ENCODE results near the gene PSD.

The PSD gene

GRCh38 chr10:102425444-102425843 is 6.9 kb upstream of the PSD start:
- Histone ChIP-seq H3K27ac (no peak overlapping the region), H3K27me3 (replicated peaks) (no peaks in the 10 kb centered on the region), H3K36me3 (replicated peaks) (peaks cover 7% of the 10 kb centered on the region), H3K4me3 (ENCODE audit: low read depth, low read length) (no peak overlapping the region)
- in situ Hi-C loops (cut with HindIII; ENCODE audit: low pct_ligation_motif_present, low sequenced_read_pairs), result no loop called here
- no peak for DNase-seq
- TF ChIP-seq, protein P1, sequence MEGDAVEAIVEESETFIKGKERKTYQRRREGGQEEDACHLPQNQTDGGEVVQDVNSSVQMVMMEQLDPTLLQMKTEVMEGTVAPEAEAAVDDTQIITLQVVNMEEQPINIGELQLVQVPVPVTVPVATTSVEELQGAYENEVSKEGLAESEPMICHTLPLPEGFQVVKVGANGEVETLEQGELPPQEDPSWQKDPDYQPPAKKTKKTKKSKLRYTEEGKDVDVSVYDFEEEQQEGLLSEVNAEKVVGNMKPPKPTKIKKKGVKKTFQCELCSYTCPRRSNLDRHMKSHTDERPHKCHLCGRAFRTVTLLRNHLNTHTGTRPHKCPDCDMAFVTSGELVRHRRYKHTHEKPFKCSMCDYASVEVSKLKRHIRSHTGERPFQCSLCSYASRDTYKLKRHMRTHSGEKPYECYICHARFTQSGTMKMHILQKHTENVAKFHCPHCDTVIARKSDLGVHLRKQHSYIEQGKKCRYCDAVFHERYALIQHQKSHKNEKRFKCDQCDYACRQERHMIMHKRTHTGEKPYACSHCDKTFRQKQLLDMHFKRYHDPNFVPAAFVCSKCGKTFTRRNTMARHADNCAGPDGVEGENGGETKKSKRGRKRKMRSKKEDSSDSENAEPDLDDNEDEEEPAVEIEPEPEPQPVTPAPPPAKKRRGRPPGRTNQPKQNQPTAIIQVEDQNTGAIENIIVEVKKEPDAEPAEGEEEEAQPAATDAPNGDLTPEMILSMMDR (IDR thresholded peaks at IDR 0.05; ENCODE audit: low read depth, low read length, missing control alignments), result no peak

DNA sequence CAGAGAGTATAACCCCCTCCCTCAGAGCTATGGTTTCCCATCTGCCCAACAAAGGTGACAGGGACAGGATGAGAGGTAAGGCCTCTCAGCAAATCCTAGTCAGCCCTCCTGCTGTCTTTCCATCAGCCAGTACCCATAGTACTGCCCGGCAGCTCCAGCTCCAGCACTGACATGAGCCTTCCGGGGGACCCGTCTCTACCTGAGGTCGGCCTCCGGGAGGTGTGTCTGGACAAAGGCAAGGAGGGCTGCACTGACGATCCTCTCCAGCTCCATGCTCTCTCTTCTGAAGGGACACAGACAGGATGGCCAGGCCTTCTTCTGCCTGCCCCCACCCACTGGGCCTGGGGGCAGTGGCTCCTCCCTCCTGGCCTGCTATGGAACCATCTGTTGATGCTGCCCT is 6.3 kb upstream of the PSD start:
- Histone ChIP-seq H3K27me3 (replicated peaks) (no peaks in the 10 kb centered on the region), H3K36me3 (replicated peaks) (peaks cover 7% of the 10 kb centered on the region), H3K27ac (no peak overlapping the region), H3K4me3 (ENCODE audit: low read depth, low read length) (no peak overlapping the region)
- no peak for DNase-seq
- TF ChIP-seq, protein P1 (IDR thresholded peaks at IDR 0.05; ENCODE audit: low read depth, low read length, missing control alignments), result no peak
- in situ Hi-C loops (cut with HindIII; ENCODE audit: low pct_ligation_motif_present, low sequenced_read_pairs), result no loop called here

- no peak for DNase-seq
- peaks cover 1% of the 10 kb centered on the region for H3K27me3 ChIP-seq (replicated peaks)
- H3K27ac ChIP-seq, result no peak overlapping the region
- peaks cover 7% of the 10 kb centered on the region for H3K36me3 ChIP-seq (replicated peaks)
- H3K4me3 ChIP-seq (ENCODE audit: low read depth, low read length), result no peak overlapping the region
- TF ChIP-seq, protein P1 (IDR thresholded peaks at IDR 0.05; ENCODE audit: low read depth, low read length, missing control alignments), result no peak
- in situ Hi-C loops (cut with HindIII; ENCODE audit: low pct_ligation_motif_present, low sequenced_read_pairs), result no loop called here
Measured at GRCh38 chr10:102424145-102424544, 5.6 kb upstream of the PSD start.

DNA sequence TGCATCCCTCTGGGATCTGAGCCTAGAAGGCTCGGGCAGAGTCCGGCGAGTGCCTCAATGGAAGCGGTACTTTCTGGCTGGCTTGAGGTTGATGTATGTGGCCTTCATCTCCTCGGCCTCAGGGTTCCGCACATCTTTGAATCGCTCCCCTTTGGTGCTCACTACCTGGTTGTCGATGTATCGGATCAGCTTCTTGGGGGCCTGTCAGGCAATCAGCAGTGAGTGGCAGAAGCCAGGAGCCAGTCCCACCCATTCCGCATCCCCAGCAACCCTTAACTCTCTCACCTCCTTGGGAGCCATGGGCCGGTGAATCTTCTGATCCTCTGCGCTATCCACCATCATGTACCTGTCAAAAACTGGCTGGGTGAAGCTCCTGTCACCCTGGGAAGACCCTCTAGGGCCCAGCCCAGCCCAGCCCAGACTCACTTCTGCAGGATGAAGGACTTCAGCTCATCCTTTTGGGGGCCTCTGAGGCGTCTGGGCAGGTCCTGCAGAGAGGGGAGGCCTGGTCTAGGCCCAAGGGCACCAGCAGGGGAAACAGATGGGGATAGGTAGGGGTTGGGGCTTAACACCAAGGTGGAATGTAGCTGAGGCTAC is 4.9 kb upstream of the PSD start:
- DNase-seq, result no peak
- H3K27me3 ChIP-seq (replicated peaks), result peaks cover 5% of the 10 kb centered on the region
- H3K36me3 ChIP-seq (replicated peaks), result peaks cover 7% of the 10 kb centered on the region
- H3K27ac ChIP-seq, result no peak overlapping the region
- in situ Hi-C loops (cut with HindIII; ENCODE audit: low pct_ligation_motif_present, low sequenced_read_pairs), result no loop called here
- TF ChIP-seq, protein P1 (IDR thresholded peaks at IDR 0.05; ENCODE audit: low read depth, low read length, missing control alignments), result no peak
- no peak overlapping the region for H3K4me3 ChIP-seq (ENCODE audit: low read depth, low read length)

DNA sequence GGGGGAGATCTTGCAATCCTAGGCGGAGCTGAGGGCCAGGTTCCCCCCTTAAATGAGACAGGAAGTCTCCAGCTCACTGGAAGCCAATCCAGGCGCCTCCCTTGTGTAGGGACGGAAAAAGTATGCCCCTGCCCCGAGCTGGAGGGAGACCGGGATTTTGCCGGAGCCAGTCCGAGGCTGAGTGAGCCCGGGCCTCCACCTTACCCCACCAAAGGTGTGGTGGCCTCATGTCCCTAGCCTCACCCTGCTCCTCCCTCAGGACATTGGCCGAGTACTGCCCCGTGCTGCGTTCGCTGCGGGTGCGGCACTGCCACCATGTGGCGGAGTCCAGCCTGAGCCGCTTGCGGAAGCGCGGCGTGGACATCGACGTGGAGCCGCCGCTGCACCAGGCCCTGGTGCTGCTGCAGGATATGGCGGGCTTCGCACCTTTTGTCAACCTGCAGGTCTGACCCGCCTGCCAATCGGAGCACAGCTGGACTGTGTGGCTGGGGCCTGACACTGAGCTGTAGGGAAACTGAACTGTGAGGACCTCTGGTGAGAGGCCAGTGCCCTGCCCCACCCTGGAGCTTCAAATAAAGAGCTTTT is 4.1 kb upstream of the PSD start:
- TF ChIP-seq, protein P1 (IDR thresholded peaks at IDR 0.05; ENCODE audit: low read depth, low read length, missing control alignments), result peak; percentile 91
- peak; percentile 45 for DNase-seq
- no peak overlapping the region for H3K27ac ChIP-seq
- in situ Hi-C loops (cut with HindIII; ENCODE audit: low pct_ligation_motif_present, low sequenced_read_pairs), result no loop called here
- peaks cover 7% of the 10 kb centered on the region for H3K27me3 ChIP-seq (replicated peaks)
- H3K36me3 ChIP-seq (replicated peaks), result peaks cover 7% of the 10 kb centered on the region
- peak overlapping the region; percentile 87 for H3K4me3 ChIP-seq (ENCODE audit: low read depth, low read length)

Measured in brain microvascular endothelial cell (primary cell).